AG04449 (cell line): ENCODE data around the gene WDR33.
"Not testable (repeated sequence)": the region's sequence is repeated elsewhere in the genome, so short reads cannot be mapped to it uniquely, and the experiment has no call there.

Experiments
- CTCF ChIA-PET: fragments of 350-600 bp; formaldehyde crosslinking; extraction: SDS; loops from one replicate; lab custom pipeline; 2021; ENCODE audit warnings: antibody characterized with exemption; lab: Yijun Ruan, JAX
- POLR2A ChIA-PET: fragments of 400-600, 350-600 bp; formaldehyde crosslinking; extraction: SDS; loops from one replicate; lab custom pipeline; 2020; ENCODE audit warnings: antibody characterized with exemption, inconsistent platforms; lab: Yijun Ruan, JAX
- DNase-seq: peaks from one replicate; pipeline ENCODE4 v3.0.0-alpha.2; 2010; ENCODE audit warnings: low read depth, low spot score
- H3K4me3 ChIP-seq: 2 replicates; pipeline ENCODE4 v1.5.1; 2011; ENCODE audit warnings: low read depth, mild to moderate bottlenecking, control low read depth, low read length
- CTCF ChIP-seq: IDR thresholded peaks from one replicate; pipeline ENCODE4 v1.5.1; 2011; ENCODE audit warnings: mild to moderate bottlenecking, moderate library complexity, low read length, control low read depth, inconsistent platforms; ENCODE audit not compliant: insufficient read depth; ENCODE audit errors: missing control alignments

The WDR33 gene

GRCh38 chr2:127829845-127830246, 18.9 kb upstream of the WDR33 start:
- ChIA-PET CTCF (no interaction called here), POLR2A (no interaction called here)
- DNase-seq = no peak
- no peak for TF ChIP-seq CTCF
- H3K4me3 ChIP-seq = no peak overlapping the region

GRCh38 chr2:127826708-127827107, 15.7 kb upstream of the WDR33 start:
- DNase-seq, H3K4me3 ChIP-seq, CTCF ChIA-PET, POLR2A ChIA-PET: not testable (repeated sequence)

GRCh38 chr2:127826047-127826446, 15.1 kb upstream of the WDR33 start:
- CTCF ChIA-PET = no interaction called here
- TF ChIP-seq CTCF = no peak
- no peak overlapping the region for H3K4me3 ChIP-seq
- POLR2A ChIA-PET = no interaction called here
- no peak for DNase-seq

GRCh38 chr2:127820080-127820668, 9.2 kb upstream of the WDR33 start:
- no peak for TF ChIP-seq CTCF
- H3K4me3 ChIP-seq = no peak overlapping the region
- CTCF ChIA-PET = no interaction called here
- DNase-seq = no peak
- POLR2A ChIA-PET = no interaction called here

- POLR2A ChIA-PET = no interaction called here
- no peak for TF ChIP-seq CTCF
- no peak for DNase-seq
- no peak overlapping the region for H3K4me3 ChIP-seq
- CTCF ChIA-PET = no interaction called here
Measured at GRCh38 chr2:127818794-127819425, 7.9 kb upstream of the WDR33 start.

- ChIA-PET POLR2A (no interaction called here), CTCF (interaction anchor here (0.9 kb wide), 1 partner anchor 245 kb away, joined by 3 read pairs; no protein-coding TSS in a partner anchor)
- no peak for TF ChIP-seq CTCF
- no peak for DNase-seq
- H3K4me3 ChIP-seq = no peak overlapping the region
Measured at GRCh38 chr2:127818241-127818640, 7.3 kb upstream of the WDR33 start.

- ChIA-PET POLR2A (no interaction called here), CTCF (no interaction called here)
- DNase-seq = no peak
- no peak overlapping the region for H3K4me3 ChIP-seq
- no peak for TF ChIP-seq CTCF
Measured at GRCh38 chr2:127814677-127815076, 3.7 kb upstream of the WDR33 start.

GRCh38 chr2:127812441-127812840, 1.5 kb upstream of the WDR33 start:
- H3K4me3 ChIP-seq, POLR2A ChIA-PET, DNase-seq, CTCF ChIA-PET: not testable (repeated sequence)
